B cell (primary cell): Measurements from ENCODE around the gene MED12L. TPM values are rescaled to one million over a fixed set of nuclear protein-coding genes. Genes with fewer than 3 reads are reported as not detected.

ENCODE experiments used
- ATAC-seq: fragments of 200-7000 bp; cut with Tn5 transposase; one replicate; pipeline ENCODE4 v1.10.0; 2021; ENCODE audit warnings: low read depth, mild to moderate bottlenecking, moderate number of reproducible peaks, moderate library complexity
- CTCF ChIA-PET: fragments of 350-600 bp; sonication (Branson Sonifier 250); formaldehyde crosslinking; loops from one replicate; lab custom pipeline; 2021; ENCODE audit warnings: antibody characterized with exemption, inconsistent platforms; lab: Charles Lee
- POLR2A ChIA-PET: fragments of 350-600 bp; sonication (Branson Sonifier 250); formaldehyde crosslinking; loops from one replicate; lab custom pipeline; 2021; ENCODE audit warnings: antibody characterized with exemption; lab: Charles Lee
- DNase-seq: peaks from one replicate; pipeline ENCODE4 v3.0.0; 2013
- H2AFZ ChIP-seq: 2 replicates; pipeline ENCODE4 v1.6.1; 2012; ENCODE audit warnings: mild to moderate bottlenecking, low read depth, low read length; ENCODE audit not compliant: insufficient read depth, poor library complexity, severe bottlenecking
- H3K27ac ChIP-seq, 2 donors: 1 replicate in 1 of 2; 2 replicates in 1 of 2; pipeline ENCODE4 v1.5.1; 2012 to 2013; ENCODE audit warnings: low read length in 2 of 2, mild to moderate bottlenecking in 2 of 2, moderate library complexity in 1 of 2
- H3K27me3 ChIP-seq, 4 experiments: fragments of 200-600 bp in 1 of 4; sonication (generic) in 1 of 4; replicated peaks in 1 of 4; 1 replicate in 2 of 4; 2 replicates in 2 of 4; pipeline versions ENCODE4 v1.6.1 to v1.7.0; 2013 to 2016; ENCODE audit warnings: low read length in 3 of 4, mild to moderate bottlenecking in 2 of 4, mixed read lengths in 1 of 4, moderate library complexity in 1 of 4; ENCODE audit not compliant: insufficient read depth in 4 of 4, control insufficient read depth in 3 of 4; ENCODE audit errors: control extremely low read depth in 1 of 4
- H3K36me3 ChIP-seq, 2 experiments: replicated peaks in 1 of 2; 1 replicate in 1 of 2; 2 replicates in 1 of 2; pipeline versions ENCODE4 v1.6.1 to v1.7.1; 2013; ENCODE audit warnings: low read length in 1 of 2; ENCODE audit not compliant: insufficient read depth in 2 of 2, control insufficient read depth in 1 of 2; ENCODE audit errors: control extremely low read depth in 1 of 2, extremely low read depth in 1 of 2
- H3K4me1 ChIP-seq, 2 donors: fragments of 200-600 bp in 1 of 2; sonication (generic) in 1 of 2; 1 replicate in 1 of 2; 2 replicates in 1 of 2; pipeline versions ENCODE4 v1.5.1 to v1.6.1; 2013 to 2017; ENCODE audit warnings: low read length in 2 of 2; ENCODE audit not compliant: control insufficient read depth in 2 of 2, insufficient read depth in 2 of 2
- H3K4me2 ChIP-seq: replicated peaks from 2 replicates; pipeline ENCODE3; 2012; ENCODE audit warnings: mild to moderate bottlenecking, low read depth, low read length; ENCODE audit not compliant: poor library complexity, severe bottlenecking
- H3K4me3 ChIP-seq, 5 experiments: fragments of 200-600 bp in 1 of 5; sonication (generic) in 1 of 5; 1 replicate in 3 of 5; 2 replicates in 2 of 5; pipeline versions ENCODE4 v1.5.1 to v1.7.0; 2011 to 2016; ENCODE audit warnings: low read length in 4 of 5, mild to moderate bottlenecking in 4 of 5, low read depth in 2 of 5, control low read depth in 1 of 5, moderate library complexity in 1 of 5; ENCODE audit not compliant: insufficient read depth in 1 of 5; ENCODE audit errors: control extremely low read depth in 1 of 5, extremely low read depth in 1 of 5
- H3K79me2 ChIP-seq: fragments of 200-600 bp; sonication (generic); one replicate; pipeline ENCODE4 v1.6.0; 2016; ENCODE audit warnings: low read length; ENCODE audit not compliant: control insufficient read depth, insufficient read depth
- H3K9ac ChIP-seq: fragments of 200-600 bp; sonication (generic); 2 replicates; pipeline ENCODE4 v1.6.1; 2017; ENCODE audit warnings: mild to moderate bottlenecking, low read length, moderate library complexity
- H3K9me3 ChIP-seq, 3 donors: one replicate each; pipeline versions ENCODE4 v1.6.1 to v1.7.1; 2013; ENCODE audit warnings: low read length in 2 of 3; ENCODE audit not compliant: control insufficient read depth in 2 of 3, insufficient read depth in 1 of 3; ENCODE audit errors: control extremely low read depth in 1 of 3
- H4K20me1 ChIP-seq: 2 replicates; pipeline ENCODE4 v1.6.0; 2012; ENCODE audit warnings: mild to moderate bottlenecking, low read length; ENCODE audit not compliant: insufficient read depth, control insufficient read depth, poor library complexity, severe bottlenecking
- H3K27ac Mint-ChIP-seq: one replicate; pipeline ENCODE4 v1.8.0; 2021; ENCODE audit warnings: mixed read lengths
- H3K27me3 Mint-ChIP-seq: one replicate; pipeline ENCODE4 v1.8.0; 2021; ENCODE audit warnings: mixed read lengths
- H3K4me1 Mint-ChIP-seq: one replicate; pipeline ENCODE4 v1.8.0; 2021; ENCODE audit warnings: mixed read lengths
- H3K4me3 Mint-ChIP-seq: one replicate; pipeline ENCODE4 v1.8.0; 2021; ENCODE audit warnings: mixed read lengths
- H3K9me3 Mint-ChIP-seq: one replicate; pipeline ENCODE4 v1.8.0; 2022; ENCODE audit warnings: mixed read lengths; ENCODE audit not compliant: insufficient read depth
- EZH2 ChIP-seq: IDR thresholded peaks from 2 replicates; pipeline ENCODE4 v1.6.1; 2012; ENCODE audit warnings: borderline replicate concordance, low read depth, mild to moderate bottlenecking, moderate library complexity, low read length; ENCODE audit not compliant: insufficient read depth, poor library complexity, severe bottlenecking
- WGBS: methylation state at CpG from one replicate; pipeline ENCODE4 v1.1.5; 2013; ENCODE audit warnings: missing lambda C conversion rate; ENCODE audit not compliant: insufficient coverage; 5-methylcytosine and 5-hydroxymethylcytosine counted together
- intact Hi-C: fragments of 100-400 bp; cut with micrococcal nuclease; formaldehyde crosslinking; loops from one replicate; pipeline ENCODE4 v1.10.0; 2022
- polyA plus RNA-seq: library from polyadenylated mRNA; depleted of rRNA; stranded (reverse); fragments of >200 nt; gene quantifications from 2 replicates; pipeline ENCODE4 v1.2.3, GENCODE V29; 2012
- total RNA-seq, 2 donors: library from RNA; stranded (reverse); fragments of 120-200 nt in 1 of 2; gene quantifications; 1 replicate in 1 of 2; 2 replicates in 1 of 2; pipeline versions ENCODE4 v1.2.3 to v1.2.4, GENCODE V29; 2013 to 2022
- TF ChIP-seq, protein P1 (sequence below): fragments of 200-600 bp; IDR thresholded peaks from one replicate; pipeline ENCODE4 v1.8.0; 2022; ENCODE audit warnings: antibody characterized with exemption, mild to moderate bottlenecking

MED12L gene
- total and polyA plus RNA-seq, 2 donors (not counting 1 experiment from before 2014, with no cell fraction given), result 0.07 to 0.30 TPM

GRCh38 chr3:151452841-151453240 is 367.4 kb downstream of the MED12L start:
- no peak overlapping the region for H3K4me3 ChIP-seq
- ATAC-seq, result no peak
- no peaks in the 10 kb centered on the region for H3K9me3 Mint-ChIP-seq
- 58% methylated on average over 2 of the region's 2 CpGs for WGBS
- H3K79me2 ChIP-seq, result no peaks in the 10 kb centered on the region
- H4K20me1 ChIP-seq, result no peaks in the 10 kb centered on the region
- DNase-seq, result no peak
- no peaks in the 10 kb centered on the region for H3K4me1 ChIP-seq
- ChIA-PET CTCF (no interaction called here), POLR2A (no interaction called here)
- H3K36me3 ChIP-seq, result no peaks in the 10 kb centered on the region
- no peaks in the 10 kb centered on the region for H3K9me3 ChIP-seq
- no peaks in the 10 kb centered on the region for H3K27me3 Mint-ChIP-seq
- no peak overlapping the region for H3K4me2 ChIP-seq
- TF ChIP-seq, protein P1, sequence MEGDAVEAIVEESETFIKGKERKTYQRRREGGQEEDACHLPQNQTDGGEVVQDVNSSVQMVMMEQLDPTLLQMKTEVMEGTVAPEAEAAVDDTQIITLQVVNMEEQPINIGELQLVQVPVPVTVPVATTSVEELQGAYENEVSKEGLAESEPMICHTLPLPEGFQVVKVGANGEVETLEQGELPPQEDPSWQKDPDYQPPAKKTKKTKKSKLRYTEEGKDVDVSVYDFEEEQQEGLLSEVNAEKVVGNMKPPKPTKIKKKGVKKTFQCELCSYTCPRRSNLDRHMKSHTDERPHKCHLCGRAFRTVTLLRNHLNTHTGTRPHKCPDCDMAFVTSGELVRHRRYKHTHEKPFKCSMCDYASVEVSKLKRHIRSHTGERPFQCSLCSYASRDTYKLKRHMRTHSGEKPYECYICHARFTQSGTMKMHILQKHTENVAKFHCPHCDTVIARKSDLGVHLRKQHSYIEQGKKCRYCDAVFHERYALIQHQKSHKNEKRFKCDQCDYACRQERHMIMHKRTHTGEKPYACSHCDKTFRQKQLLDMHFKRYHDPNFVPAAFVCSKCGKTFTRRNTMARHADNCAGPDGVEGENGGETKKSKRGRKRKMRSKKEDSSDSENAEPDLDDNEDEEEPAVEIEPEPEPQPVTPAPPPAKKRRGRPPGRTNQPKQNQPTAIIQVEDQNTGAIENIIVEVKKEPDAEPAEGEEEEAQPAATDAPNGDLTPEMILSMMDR, result no peak
- TF ChIP-seq EZH2, result no peak
- no peak overlapping the region for H3K27ac Mint-ChIP-seq
- H3K9ac ChIP-seq, result no peak overlapping the region
- H2AFZ ChIP-seq, result no peak overlapping the region
- no peak overlapping the region for H3K4me3 Mint-ChIP-seq
- intact Hi-C loops, result no loop called here
- no peak overlapping the region for H3K27ac ChIP-seq
- no peaks in the 10 kb centered on the region for H3K4me1 Mint-ChIP-seq
- H3K27me3 ChIP-seq, result no peaks in the 10 kb centered on the region

DNA sequence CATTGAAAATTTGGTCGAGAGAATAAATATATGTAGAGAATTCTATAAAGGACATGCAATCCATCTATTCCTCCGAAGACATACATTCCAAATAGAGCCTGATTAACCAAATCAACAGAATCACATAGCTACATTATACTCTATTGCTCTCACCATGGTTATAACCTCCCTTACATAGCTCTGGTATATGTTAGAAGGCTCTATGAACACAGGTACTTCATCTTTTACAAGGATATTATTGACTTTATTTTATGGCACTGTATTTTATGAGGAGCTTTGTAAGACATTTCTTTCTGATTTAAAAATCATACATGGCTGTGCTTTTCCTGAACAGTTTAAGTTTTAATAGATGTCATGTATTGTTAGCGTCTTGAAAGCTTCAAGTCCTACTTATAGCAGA is 370.6 kb downstream of the MED12L start:
- DNase-seq (no peak), ATAC-seq (no peak)
- CTCF ChIA-PET, result interaction anchor here (0.7 to 3.3 kb wide), 4 partner anchors 12 to 43 kb away, joined by 3 to 16 read pairs (median 3); no protein-coding TSS in a partner anchor
- Histone ChIP-seq H3K4me1 (peaks cover 6 to 8% of the 10 kb centered on the region in 2 donors), H4K20me1 (no peaks in the 10 kb centered on the region), H3K27me3 (peaks cover 0 to 7% (median 3%) of the 10 kb centered on the region in 4 experiments), H2AFZ (no peak overlapping the region), H3K27ac (no peak overlapping the region), H3K9me3 (no peaks in the 10 kb centered on the region), H3K4me3 (no peak overlapping the region), H3K36me3 (no peaks in the 10 kb centered on the region), H3K9ac (no peak overlapping the region), H3K79me2 (no peaks in the 10 kb centered on the region), H3K4me2 (no peak overlapping the region)
- Mint-ChIP-seq H3K27ac (no peak overlapping the region), H3K9me3 (no peaks in the 10 kb centered on the region), H3K4me3 (no peak overlapping the region), H3K4me1 (peaks cover 3% of the 10 kb centered on the region), H3K27me3 (peaks cover 10% of the 10 kb centered on the region)
- POLR2A ChIA-PET, result no interaction called here
- no CpG with 5 or more reads among the region's 3 CpGs for WGBS
- intact Hi-C loops, result no loop called here
- TF ChIP-seq EZH2, result no peak
- TF ChIP-seq, protein P1, result no peak
